Mucosa of descending colon (tissue), 3 donors: ENCODE data around the gene AFTPH. TPM values are rescaled to one million over a fixed set of nuclear protein-coding genes. Genes with fewer than 3 reads are reported as not detected.
A peak's percentile ranks its signal among the peaks of the same experiment; 100 is the strongest.

Experiments
- ATAC-seq: fragments of 200-7000 bp; cut with Tn5 transposase; one replicate; pipeline ENCODE4 v1.9.1; 2020; ENCODE audit warnings: mild to moderate bottlenecking, moderate library complexity
- DNase-seq, 3 donors: peaks; one replicate each; pipeline ENCODE4 v3.0.0-alpha.2; 2020
- H3K36me3 ChIP-seq: fragments of 200-600 bp; one replicate; pipeline ENCODE4 v1.8.0; 2021; ENCODE audit warnings: low read depth, mild to moderate bottlenecking
- H3K4me1 ChIP-seq: fragments of 200-600 bp; one replicate; pipeline ENCODE4 v1.8.0; 2021; ENCODE audit warnings: low read depth, mild to moderate bottlenecking
- H3K4me3 ChIP-seq: fragments of 200-600 bp; one replicate; pipeline ENCODE4 v1.8.0; 2021; ENCODE audit warnings: mild to moderate bottlenecking
- H3K9me3 ChIP-seq: fragments of 200-600 bp; one replicate; pipeline ENCODE4 v1.8.0; 2021; ENCODE audit warnings: mild to moderate bottlenecking
- intact Hi-C, 2 donors: fragments of 100-400 bp; cut with DNase I in 1 of 2; cut with micrococcal nuclease in 1 of 2; formaldehyde crosslinking; loops; one replicate each; pipeline versions ENCODE4 v1.11.0 to v1.11.1; 2022; cut with DNase I, micrococcal nuclease
- total RNA-seq, 3 donors: library from RNA; stranded (reverse); fragmentation: NEBNext Ultra II Directional in 2 of 3; extraction: Animal tissue kit (Norgen Biotek cat#: 25700) in 2 of 3; gene quantifications; one replicate each; pipeline versions ENCODE4 v1.2.1 to v1.2.4, GENCODE V29; 2021 to 2023
- TF ChIP-seq, protein P1 (sequence below): fragments of 200-600 bp; IDR thresholded peaks from one replicate; pipeline ENCODE4 v1.8.0; 2022; ENCODE audit warnings: antibody characterized with exemption, mild to moderate bottlenecking
- donor health status: DM: no; HTN: no; CAD: no; lungs with moderate emphysema.
- donor health status: DM: no; HTN: no; CAD: no.
- donor health status: DM: no; HTN: yes; CAD: no.

The AFTPH gene
- total RNA-seq, 3 donors from 2014 or later, result 45.9 to 61.2 (median 50.4) TPM

DNA sequence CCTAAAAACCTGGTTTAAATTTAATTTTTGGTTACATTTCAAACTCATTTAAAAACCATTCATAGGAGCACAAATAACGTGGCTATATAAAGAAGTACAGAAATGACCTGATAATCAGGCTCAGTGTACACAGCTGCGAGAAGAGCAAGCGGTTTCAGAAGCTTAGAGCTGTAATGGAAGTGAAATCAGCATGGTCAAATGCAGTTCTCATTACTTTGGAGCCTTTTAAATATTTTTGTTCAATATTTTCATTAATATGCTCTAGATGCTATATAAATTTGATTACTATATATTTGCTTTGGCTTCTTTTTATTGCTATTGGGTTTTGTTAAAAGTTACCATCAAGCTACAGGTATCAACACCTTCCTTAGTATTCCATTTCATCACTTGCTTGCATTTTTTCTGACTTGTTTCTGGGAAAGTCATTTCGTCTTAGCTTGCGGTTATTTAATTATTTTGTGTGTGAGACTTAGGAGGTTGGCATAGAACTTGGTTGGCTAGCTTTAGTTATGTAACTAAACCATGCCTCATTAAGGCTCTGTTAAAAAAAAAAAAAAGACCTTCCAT lies 58.7 kb downstream of the AFTPH start:
- TF ChIP-seq, protein P1, sequence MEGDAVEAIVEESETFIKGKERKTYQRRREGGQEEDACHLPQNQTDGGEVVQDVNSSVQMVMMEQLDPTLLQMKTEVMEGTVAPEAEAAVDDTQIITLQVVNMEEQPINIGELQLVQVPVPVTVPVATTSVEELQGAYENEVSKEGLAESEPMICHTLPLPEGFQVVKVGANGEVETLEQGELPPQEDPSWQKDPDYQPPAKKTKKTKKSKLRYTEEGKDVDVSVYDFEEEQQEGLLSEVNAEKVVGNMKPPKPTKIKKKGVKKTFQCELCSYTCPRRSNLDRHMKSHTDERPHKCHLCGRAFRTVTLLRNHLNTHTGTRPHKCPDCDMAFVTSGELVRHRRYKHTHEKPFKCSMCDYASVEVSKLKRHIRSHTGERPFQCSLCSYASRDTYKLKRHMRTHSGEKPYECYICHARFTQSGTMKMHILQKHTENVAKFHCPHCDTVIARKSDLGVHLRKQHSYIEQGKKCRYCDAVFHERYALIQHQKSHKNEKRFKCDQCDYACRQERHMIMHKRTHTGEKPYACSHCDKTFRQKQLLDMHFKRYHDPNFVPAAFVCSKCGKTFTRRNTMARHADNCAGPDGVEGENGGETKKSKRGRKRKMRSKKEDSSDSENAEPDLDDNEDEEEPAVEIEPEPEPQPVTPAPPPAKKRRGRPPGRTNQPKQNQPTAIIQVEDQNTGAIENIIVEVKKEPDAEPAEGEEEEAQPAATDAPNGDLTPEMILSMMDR, result no peak
- Histone ChIP-seq H3K4me3 (no peak overlapping the region), H3K9me3 (no peaks in the 10 kb centered on the region), H3K36me3 (no peaks in the 10 kb centered on the region), H3K4me1 (no peaks in the 10 kb centered on the region)
- intact Hi-C loops, result loop anchor here (5.0 to 10.0 kb wide), 2 partner anchors 284 to 292 kb away; no protein-coding TSS in a partner anchor
- no peak for DNase-seq
- no peak for ATAC-seq

DNA sequence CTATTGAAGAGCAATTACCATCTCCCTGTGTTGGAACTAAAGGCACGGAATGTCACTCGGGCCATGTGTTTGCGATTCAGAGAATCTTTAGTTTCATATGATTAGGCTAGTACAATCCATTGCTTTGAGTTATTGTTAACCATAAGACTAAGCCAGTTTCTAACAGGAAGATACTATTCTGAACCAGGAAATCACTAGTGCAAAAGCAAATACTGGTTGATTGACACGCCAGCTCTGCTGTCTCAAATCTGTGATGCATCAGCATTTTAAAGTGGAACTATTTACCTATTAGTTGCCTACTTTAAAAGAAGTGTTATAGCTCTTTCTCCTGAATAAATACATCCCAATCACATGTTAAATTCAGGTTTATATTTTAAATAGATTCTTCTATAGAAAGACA lies 61.9 kb downstream of the AFTPH start:
- no peak for DNase-seq
- Histone ChIP-seq H3K4me3 (no peak overlapping the region), H3K9me3 (no peaks in the 10 kb centered on the region), H3K4me1 (no peaks in the 10 kb centered on the region), H3K36me3 (no peaks in the 10 kb centered on the region)
- intact Hi-C loops, result loop anchor here in 1 of 2 donors (10.0 kb wide), 1 partner anchor 289 kb away; no protein-coding TSS in a partner anchor
- TF ChIP-seq, protein P1, result no peak
- peak; percentile 20 for ATAC-seq

- intact Hi-C loops, result loop anchor here in 1 of 2 donors (10.0 kb wide), 1 partner anchor 288 kb away; no protein-coding TSS in a partner anchor
- Histone ChIP-seq H3K36me3 (no peaks in the 10 kb centered on the region), H3K9me3 (no peaks in the 10 kb centered on the region), H3K4me3 (no peak overlapping the region), H3K4me1 (no peaks in the 10 kb centered on the region)
- DNase-seq (no peak), ATAC-seq (peak; percentile 65)
- TF ChIP-seq, protein P1, result no peak
Observed at GRCh38 chr2:64586883-64587481, 62.9 kb downstream of the AFTPH start.

DNA sequence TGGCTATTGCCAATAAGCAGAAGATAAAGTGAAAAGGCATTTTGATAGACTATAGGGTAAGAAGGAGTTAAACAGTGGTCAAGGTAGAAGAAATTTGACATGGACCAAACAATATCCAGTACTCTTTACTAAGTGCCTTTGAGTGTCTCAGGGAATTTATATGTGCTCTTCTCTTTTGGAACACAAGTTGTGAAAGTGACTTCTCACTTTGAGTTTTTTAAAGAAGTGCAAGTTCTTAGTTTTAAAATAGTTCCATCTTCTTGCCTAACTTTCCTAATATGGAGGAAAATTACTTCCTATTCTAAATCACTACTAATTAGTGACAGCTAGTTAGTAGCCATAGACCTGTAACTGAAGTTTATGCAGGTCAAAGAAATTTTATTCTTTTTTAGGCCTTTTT lies 63.4 kb downstream of the AFTPH start:
- ATAC-seq (no peak), DNase-seq (no peak)
- Histone ChIP-seq H3K36me3 (no peaks in the 10 kb centered on the region), H3K4me3 (no peak overlapping the region), H3K9me3 (no peaks in the 10 kb centered on the region), H3K4me1 (no peaks in the 10 kb centered on the region)
- intact Hi-C loops, result loop anchor here in 1 of 2 donors (10.0 kb wide), 1 partner anchor 287 kb away; no protein-coding TSS in a partner anchor
- TF ChIP-seq, protein P1, result no peak

DNA sequence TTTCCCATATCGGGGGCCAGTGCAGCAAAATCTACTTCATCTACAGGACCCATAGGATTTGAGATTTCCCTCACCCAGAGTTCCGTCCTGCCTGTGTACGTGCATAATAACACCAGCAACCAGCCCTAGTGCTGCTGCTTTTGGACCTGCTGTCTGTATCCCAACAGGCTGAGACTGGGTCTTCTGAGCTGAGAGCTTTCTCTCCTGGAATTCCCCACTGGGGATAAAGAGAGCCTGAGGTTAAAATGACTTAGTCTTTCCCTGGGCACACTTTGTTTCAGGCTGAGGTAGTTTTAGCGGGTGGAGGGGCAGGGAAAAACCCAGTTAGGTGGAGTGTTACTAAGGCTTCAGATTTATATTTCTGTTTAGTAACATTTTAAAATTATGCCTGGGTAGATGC lies 67.1 kb downstream of the AFTPH start:
- ATAC-seq, result no peak
- Histone ChIP-seq H3K4me3 (no peak overlapping the region), H3K36me3 (no peaks in the 10 kb centered on the region), H3K9me3 (no peaks in the 10 kb centered on the region), H3K4me1 (peaks cover 9% of the 10 kb centered on the region)
- DNase-seq, result no peak
- TF ChIP-seq, protein P1, result no peak
- intact Hi-C loops, result no loop called here
